Forelimb muscle (tissue), 1 donor: Measurements from ENCODE around the gene SLC6A7. TPM values are rescaled to one million over a fixed set of nuclear protein-coding genes. Genes with fewer than 3 reads are reported as not detected.

Experiments used
- DNase-seq: peaks from one replicate; pipeline ENCODE4 v3.0.0-alpha.2; 2013; ENCODE audit warnings: low read depth
- polyA plus RNA-seq: library from polyadenylated mRNA; unstranded; fragments of 120-200 nt; gene quantifications from one replicate; pipeline ENCODE4 v1.2.1, GENCODE V29; 2013; ENCODE audit not compliant: insufficient read length

SLC6A7 gene
- 0.30 TPM for polyA plus RNA-seq

DNA sequence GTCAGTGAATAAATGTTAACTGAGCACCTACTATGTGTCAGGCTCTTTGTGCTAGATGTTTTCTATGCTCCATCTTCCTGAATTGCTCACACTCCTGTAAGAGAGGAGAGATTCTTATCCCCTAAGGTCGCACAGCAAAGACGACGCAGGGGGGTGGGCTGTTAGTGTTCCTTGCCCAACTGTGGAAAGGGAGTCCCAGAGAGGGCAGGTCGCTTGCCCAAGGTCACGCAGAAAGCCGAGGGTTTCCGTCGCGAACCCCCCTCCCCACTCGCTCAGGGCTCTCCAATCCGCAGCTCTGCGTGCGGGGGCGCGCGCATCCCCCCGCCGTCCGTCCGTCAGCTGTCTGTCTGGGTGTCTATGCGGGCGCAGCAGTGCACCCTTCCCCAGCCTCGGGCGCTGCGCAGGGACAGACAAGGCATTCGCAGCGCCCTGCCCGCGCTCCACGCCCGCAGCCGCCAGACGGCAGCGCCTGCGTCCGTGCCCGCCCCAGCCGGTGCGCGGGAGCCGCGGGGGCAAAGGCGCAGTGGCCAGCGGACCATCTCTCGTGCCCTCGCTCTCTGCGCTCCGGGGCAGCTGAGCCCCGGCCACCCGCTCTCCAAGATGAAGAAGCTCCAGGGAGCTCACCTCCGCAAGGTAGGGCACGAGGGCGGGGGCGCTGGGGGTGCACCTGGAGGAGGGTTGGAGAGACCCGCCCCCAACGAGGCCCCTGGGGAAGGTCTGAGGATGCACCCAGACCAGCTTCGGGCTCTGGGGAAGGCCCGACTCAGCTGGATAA lies at the start of gene SLC6A7:
SLC6A7 (plus strand) TSS at position 335 of the 775 bp plus-strand sequence; CDS start at position 601, 266 bp downstream.
- no peak for DNase-seq

DNA sequence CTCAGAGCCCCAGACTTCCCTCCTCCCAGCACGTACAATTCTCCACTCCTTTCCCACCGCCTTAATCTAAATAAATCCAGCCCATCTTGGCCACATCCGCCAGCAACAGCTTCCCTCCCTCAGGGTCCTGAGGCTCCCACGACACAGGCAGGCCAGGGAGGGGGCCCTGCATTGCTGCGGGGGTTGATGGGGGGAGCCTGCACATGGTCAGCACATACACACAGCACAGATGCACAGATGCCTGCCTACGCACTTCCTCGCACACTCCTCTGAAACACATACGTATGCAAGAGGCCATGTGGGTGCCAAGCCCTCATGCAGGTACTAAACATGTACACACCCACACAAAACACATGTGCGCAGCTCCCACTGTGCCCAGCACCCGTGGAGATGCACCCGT lies 49.0 kb upstream of the SLC6A7 start:
- no peak for DNase-seq

DNA sequence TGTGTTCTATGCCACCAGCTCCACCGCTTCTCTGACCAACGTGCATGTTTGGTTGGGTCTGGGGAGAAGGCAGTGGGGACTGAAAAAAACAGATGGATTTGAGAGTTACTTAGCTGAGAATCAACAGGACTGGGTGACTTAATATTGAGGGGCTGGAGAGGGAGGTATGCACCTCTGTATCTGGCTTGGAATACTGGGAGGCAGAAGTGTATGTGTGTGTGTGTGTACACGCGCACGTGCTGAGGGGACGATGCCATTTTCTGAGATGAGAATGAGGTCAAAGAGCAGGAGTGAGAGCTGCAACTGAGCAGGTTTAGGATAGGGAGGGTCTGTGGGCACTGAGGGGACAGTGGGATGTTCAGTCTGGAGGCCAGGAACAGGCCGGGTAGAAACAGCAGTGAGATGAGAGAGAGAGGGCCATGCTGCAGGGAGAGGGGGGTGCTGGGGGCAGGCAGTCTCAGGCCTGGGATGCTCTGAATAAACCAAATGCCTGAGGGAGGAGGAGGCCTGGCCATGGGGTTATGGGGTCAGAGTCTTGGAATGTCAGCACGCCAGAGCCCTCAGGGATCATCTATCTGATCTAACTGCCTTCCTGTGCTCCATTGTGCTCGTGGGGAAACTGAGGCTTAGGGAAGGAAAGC lies 48.2 kb upstream of the SLC6A7 start:
- DNase-seq, result no peak

DNA sequence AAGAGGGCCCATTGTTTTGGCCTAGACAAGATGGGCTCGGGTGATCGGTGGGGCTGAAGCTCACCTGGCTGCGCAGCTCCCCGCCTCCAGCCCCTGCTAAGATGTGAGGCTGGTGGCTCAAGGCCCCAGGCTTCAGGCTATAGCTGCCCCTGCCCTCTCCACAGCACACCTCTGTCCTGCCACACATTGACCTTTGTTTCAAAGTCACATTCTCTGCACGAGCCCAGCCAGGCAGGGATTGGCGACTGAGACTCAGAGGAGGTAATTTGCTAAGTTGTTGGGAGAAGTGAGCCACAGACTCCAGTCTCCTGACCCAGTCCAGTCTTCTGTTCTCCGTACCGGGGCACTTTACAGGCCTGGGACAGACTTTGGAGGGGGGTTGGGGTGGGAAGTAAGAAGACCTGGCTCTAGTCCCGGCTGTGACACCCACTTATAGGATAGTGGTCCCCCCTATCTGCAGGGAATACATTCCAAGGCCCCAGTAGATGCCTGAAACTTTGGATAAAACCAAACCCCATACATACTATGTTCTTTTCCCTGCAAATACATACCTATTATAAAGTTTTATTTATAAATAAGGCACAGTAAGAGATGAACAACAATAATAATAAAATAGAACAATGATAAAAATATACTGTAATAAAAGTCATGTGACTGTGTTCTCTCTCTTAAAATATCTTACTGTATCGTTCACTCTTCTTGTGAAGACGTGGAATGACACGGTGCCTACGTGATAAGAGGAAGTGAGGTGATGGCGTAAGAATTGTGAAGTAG lies 47.5 kb upstream of the SLC6A7 start:
- DNase-seq, result no peak

DNA sequence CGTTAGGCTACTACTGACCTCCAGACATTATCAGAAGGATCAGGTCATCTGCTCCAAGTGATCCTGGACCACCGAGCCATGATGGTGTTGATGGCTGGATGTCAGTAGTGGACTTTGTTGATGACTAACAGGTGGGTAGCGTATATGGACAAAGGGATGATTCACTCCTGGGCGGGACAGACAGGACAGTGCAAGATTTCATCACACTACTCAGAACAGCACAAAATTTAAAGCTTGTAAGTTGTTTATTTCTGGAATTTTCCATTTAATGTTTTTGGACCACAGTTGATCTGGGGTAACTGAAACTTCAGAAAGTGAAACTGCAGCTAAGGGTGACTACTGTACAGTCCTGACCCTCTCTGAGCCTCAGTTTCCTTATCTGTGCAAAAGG lies 46.9 kb upstream of the SLC6A7 start:
- DNase-seq, result peak; percentile 57

DNA sequence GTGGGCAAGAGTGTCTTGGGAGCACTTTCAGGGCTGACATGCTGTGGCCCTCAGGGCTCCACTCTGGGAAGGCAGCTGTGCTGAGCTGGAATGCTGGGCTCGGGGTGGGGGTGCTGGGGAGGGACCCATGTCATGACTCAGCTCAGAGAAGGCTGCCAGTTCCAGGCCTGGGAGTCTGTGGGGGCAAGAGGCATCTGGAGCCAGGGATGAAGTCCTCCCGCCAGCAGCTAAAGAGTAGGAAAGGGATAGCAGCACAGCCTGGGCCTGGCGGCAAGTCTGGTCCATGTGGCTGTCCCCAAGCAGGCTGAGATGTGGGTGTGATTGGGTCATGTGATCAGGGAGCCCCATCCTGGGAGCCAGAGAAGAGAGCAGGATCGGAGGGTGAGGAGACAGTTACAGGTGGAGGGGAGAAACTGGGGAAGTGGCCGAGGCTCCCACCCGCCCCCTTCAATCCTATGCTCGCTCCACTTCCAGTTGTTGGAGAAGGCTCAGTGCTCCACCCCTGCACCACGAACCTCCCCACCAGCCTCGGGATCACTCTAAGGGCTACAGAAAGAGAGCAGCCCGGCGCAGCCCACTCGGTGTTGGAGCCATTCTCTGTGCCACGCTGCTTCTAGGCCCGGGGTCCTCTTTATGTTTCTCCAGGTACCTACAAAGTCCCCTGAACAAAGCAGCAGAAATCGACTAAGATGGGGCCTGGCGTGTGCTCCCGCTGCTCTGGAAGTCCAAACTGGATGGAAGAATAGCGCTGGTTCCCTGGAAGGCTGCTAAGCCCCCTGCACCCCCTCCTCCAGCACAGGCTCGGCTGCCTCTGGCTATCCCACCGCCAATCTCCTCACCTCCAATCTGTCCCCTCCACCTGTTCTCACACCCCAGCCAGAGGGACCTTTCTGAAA lies 46.3 kb upstream of the SLC6A7 start:
- no peak for DNase-seq

DNA sequence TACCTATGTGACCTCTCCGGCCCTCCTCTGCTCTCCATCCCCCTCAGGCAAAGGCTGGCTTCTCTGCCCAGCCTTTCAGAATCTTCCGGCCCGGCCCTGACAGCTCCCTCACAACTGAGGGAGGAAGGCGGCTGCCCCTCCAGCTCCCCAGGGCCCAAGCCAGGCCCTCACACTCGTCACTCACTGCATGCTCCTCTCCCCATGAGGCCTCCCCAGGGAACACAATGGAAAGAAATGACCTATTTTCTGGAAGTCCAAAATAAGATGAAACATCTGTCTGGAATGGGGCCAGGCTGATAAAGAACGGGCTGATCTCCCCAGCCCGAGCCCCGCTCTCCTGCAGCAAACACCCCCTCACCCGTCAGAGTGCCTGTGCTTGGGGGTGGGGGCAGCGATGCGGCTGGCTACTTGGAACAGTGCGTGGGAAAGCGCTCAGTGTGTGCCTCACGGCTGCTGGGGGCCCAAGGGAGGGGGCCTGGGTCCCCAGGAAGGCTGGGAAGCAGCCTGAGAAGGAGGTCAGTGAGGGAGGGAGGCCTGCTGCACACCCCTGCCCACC lies 45.5 kb upstream of the SLC6A7 start:
- DNase-seq, result no peak

DNA sequence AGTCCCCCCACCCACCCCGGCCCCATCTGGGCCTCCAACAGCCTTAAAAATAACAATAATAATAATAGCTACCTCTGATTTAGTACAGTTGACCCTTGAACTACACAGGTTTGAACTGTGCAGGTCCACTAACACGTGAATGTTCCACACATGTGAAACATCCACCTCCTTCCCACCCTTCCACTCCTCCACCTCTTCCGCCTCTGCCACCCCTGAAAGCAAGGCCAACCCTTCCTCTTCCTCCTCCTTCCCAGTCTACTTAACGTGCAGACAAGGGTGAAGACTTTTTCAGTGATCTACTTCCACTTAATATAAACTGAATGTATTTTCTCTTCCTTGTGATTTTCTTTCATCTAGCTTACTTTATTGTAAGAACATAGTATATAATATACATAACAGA lies 45.0 kb upstream of the SLC6A7 start:
- DNase-seq, result no peak

DNA sequence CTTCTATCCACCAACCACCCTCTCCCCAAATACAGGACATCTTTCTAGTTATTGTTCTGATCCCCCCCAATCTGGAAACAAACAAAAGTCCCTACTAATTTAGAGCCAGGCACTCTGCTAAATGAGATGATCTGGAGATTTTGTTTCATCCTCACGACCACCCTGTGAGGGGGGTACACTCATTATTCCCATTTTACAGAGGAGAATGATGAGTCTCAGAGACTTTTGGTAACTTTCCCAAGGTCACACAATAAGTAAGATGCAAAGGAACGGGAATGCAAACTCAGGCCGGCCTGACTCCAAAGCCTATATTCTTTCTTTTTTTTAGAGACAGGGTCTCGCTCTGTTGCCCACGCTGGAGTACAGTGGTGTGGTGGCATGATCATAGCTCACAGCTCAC lies 43.6 kb upstream of the SLC6A7 start:
- no peak for DNase-seq

DNA sequence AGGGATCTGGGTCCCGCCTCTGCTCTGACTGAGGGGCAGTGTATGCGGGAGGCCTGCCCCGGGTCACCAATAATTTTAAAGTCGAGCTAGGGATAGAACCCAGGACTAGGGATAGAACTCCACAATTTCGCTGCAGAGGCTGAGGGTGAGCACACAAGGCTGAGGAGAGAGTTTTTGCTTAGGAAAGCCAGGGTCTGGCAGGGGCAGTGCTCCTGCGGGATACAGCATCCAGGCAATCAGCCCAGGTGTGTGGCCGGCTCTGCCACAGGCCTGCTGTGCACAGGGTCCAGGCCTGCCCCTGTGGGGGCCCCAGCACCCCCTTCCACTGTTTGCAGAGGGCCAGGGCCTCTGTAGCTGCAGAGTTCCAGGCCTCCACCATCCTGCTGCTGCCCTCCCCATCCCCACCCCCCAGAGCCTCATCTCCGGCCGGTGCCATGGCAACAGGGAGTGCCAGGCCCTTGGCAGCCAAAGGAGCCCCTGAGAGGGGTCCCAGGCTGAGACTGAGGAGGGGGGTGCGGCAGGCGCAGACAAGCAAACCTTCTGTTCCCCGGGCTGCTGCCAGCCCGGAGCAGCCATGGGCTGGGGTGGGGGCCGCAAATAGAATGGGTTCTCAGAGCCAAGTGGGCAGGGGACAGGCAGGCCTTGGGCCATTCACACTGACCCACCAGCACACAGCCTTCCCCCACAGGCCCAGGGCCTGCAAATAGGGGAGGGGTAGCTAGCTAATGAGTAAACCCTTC lies 42.8 kb upstream of the SLC6A7 start:
- DNase-seq, result no peak

DNA sequence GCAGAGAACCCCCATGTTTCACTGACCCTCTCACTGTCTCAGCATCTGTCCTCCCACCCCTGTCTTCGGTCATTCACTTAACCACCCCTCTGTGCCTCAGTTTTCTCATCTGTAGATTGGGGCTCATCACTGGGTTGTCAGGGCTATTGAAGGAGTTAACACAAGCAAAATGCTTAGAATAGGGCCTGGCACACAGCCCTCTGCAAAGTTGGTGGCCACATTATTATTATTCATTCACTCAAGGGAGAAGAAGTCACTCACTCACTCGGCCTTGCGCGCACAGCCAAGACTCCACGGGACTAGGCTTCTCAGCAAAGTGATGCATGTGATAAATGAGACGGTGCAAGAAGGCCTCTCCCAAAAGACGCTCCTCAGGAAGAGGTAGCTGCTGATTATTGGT lies 42.2 kb upstream of the SLC6A7 start:
- no peak for DNase-seq

DNA sequence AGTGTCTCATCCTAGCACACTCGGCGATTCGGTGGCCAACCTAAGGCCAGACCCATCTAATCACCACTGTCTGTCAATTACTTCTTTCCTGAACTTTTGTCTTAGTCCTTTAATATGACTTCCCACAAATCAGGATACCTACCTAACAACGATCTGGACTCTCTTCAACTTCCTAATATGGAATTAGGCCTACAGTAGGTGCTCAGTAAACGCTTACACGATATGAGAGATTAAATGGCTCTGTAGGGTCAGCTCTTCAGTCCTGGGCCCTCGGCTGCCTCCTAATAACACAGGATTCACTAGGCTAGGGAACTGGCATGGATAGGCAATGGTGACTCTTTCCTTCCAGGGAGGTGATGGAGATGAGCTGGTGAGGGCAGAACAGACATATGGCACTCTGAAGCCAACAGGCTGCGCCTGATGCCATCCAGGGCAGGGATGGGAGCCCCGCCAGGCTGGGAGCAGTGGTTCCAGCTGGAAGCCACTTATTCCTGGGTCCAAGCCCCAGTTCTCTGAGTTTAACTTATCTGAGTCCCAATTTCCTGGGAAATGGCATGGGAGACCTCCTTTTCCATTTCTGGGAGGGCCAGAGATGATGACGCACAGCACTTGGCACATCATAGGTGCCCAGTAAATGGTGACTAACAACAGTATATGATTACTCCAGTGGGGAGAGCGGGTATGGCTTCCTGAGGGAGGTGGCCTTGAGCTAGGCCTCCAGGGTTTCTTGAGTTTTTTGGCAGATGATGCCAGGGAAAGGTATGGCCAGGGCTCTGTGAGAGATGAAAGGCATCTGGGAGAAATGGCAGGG lies 41.5 kb upstream of the SLC6A7 start:
- no peak for DNase-seq

DNA sequence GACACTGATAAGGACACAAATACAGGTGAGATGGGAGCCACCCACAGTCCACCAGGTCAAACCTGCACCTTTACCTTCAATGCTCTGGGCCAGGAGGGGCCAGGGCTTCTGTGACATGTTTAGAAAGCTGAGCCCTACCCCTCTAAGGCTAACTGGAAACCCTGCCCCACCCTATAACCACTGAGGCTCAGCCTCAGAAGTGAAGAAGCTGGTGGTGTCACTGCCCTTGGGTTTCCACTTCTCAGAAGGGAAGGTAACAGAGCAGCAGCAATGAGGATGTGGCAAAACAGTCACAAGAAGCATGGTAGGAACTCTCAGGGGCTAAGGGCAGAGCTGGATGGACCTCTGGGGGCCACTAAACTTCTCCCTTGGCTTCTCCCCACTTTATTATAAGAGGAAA lies 40.2 kb upstream of the SLC6A7 start:
- no peak for DNase-seq

DNA sequence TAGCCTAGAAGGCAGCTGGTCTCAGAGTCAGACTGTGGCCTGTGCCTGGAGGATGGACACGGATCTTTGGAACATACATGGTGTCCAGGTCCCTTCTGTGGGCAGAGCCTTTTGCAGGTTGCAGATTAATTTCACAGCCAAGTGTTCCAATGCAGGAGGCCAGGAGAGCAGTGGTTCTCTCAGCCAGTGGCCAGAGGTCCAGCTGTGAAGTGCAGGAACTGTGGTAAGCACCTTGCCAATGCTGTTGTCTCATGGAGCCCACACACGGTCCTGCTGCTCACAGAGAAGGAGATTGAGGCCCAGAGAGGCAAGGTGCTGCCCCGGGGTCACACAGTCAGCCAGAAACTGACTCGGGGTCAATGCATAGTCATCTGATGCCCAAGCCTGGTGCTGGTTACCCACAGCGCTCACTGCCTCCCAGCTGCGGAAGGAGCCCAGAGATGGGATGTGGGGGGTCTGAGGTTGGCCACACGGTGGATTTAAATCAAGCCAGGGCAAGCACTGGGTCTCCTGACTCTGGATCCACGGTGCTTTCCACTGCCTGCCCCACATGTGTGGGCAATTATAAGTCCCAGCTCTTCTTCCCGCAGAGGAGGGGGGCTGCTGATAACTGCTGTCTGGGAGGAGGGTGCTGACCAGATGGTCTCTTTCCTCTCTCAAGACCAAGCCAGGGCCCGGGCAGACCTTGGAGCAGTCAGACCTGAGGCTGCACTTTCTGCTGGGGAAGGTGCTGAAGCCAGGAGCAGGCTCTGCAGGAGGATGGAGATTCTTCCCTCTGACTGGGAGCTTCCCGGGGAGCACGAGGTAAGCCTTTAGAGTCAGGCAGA lies 37.0 kb upstream of the SLC6A7 start:
- DNase-seq, result no peak

DNA sequence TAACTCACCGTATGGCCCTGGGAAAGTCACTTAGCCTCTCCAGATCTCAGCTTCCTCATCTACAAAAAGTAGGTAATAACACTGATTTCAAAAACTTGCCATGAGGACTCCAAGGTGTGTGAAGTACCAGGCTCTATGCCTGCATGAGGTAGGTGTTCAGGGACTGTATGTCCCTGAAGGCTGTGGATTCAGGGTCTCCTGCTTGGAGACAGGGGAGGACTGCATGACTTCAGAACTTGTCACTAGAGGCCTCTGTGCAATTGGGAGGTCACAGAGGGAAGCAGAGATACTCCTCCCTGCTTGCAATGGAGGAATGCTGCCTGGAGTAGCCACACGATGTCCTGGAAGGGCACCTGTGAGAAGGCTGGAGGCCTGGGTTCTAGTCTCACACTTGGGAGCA lies 36.4 kb upstream of the SLC6A7 start:
- no peak for DNase-seq

DNA sequence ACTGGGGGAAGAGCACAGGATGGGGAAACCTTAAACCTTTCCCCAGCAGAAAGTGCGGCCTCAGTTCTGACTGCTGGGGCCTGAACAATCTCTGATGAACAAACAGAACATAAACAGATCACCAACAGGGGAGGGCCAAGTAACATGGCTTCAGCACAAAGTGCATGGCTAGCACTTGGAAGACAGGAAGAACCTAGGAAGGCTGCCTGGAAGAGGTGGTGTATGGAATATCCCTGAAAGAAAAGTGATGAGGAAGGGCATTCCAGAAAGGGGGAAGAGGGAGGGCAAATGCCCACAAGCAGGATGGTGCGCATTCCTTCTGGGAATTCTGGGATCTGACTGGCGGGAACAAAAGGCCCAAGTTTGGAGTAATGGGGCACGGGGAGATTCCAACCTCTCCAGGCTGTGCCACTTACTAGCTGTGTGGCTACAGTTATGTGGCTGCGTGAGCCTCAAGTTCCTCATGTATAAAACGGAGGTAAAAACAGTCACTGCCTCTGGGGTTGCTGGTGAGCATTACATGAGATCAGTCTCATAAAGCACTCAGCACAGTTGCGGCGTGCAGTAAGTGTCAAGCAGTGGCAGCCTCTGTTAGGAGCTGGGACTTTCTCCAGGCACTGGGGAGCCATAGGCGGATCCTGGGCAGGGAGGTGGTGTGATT lies 35.8 kb upstream of the SLC6A7 start:
- no peak for DNase-seq

DNA sequence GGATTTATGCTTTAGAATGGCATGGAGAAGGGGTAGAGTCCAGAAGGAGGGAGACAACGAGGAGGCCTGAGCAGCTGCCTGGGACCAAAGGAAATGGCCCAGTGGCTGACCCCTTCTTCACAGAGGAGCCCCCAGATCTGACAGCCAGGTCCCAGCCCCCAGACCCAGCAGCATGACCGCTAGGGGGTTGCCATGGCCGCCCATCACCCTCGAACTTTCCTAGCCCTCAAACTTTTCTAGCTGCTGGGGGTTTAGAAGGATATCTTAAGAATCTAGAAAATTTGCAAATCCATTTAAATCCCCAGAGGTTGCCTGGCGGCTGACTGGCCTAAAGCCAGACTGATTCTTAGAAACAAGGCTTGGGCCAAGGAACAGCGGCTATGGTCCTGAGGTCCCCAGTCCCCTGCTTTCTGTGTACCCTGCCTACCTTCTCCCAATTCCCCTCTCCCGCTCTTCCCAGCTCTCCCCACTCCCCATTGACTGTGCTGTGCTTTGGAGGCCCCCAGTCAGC lies 35.2 kb upstream of the SLC6A7 start:
- DNase-seq, result no peak
